Mesodermal cell (in vitro differentiated cells): ENCODE data around the gene CBX3. TPM values are rescaled to one million over a fixed set of nuclear protein-coding genes. Genes with fewer than 3 reads are reported as not detected.
"Not testable (repeated sequence)": the region's sequence is repeated elsewhere in the genome, so short reads cannot be mapped to it uniquely, and the experiment has no call there.

Experiments used
- H3K27ac ChIP-seq: 2 replicates; pipeline ENCODE4 v1.7.0; 2013; ENCODE audit warnings: mild to moderate bottlenecking, low read depth, low read length, moderate library complexity; ENCODE audit not compliant: severe bottlenecking
- H3K36me3 ChIP-seq: 2 replicates; pipeline ENCODE4 v1.7.1; 2013; ENCODE audit warnings: mild to moderate bottlenecking, low read length, moderate library complexity; ENCODE audit not compliant: control insufficient read depth, insufficient read depth
- H3K4me1 ChIP-seq: one replicate; pipeline ENCODE4 v1.7.1; 2013; ENCODE audit warnings: mild to moderate bottlenecking, low read length; ENCODE audit not compliant: insufficient read depth, control insufficient read depth, poor library complexity, severe bottlenecking
- H3K4me3 ChIP-seq: 2 replicates; pipeline ENCODE4 v1.7.0; 2013; ENCODE audit warnings: low read length, control low read depth, mild to moderate bottlenecking; ENCODE audit not compliant: insufficient read depth, poor library complexity, severe bottlenecking; ENCODE audit errors: extremely low read depth
- H3K9me3 ChIP-seq: 2 replicates; pipeline ENCODE4 v1.7.1; 2013; ENCODE audit warnings: mild to moderate bottlenecking, low read length, moderate library complexity; ENCODE audit not compliant: control insufficient read depth
- WGBS, 2 experiments: methylation state at CpG; one replicate each; pipeline ENCODE4 v1.1.5; 2013; ENCODE audit warnings: missing lambda C conversion rate in 2 of 2; ENCODE audit not compliant: insufficient coverage in 2 of 2; 5-methylcytosine and 5-hydroxymethylcytosine counted together
- polyA plus RNA-seq, 2 experiments: library from polyadenylated mRNA; stranded (reverse); fragments of 50-300 nt; gene quantifications; one replicate each; pipeline ENCODE4 v1.2.3, GENCODE V29; 2013

Gene CBX3
- 210 TPM for polyA plus RNA-seq (2013, experiment 1 of 2)
- 263 TPM for polyA plus RNA-seq (2013, experiment 2 of 2)

GRCh38 chr7:26201247-26202018, at the start of gene CBX3:
Gene CBX3, plus strand, starts transcription at chr7:26201745. Its CDS starts 1,254 bp downstream, at chr7:26202999.
- peak within 1 kb of the TSS; percentile 99 for H3K27ac ChIP-seq
- peaks cover 10% of the 10 kb centered on the region for H3K4me1 ChIP-seq
- H3K36me3 ChIP-seq, result peaks cover 45% of the 10 kb centered on the region
- peak within 1 kb of the TSS; percentile 93 for H3K4me3 ChIP-seq
- H3K9me3 ChIP-seq, result no peaks in the 10 kb centered on the region
- WGBS, 2 experiments, result 0 to 4% methylated on average over 30 to 33 of the region's 86 CpGs

GRCh38 chr7:26151953-26152781, 49.4 kb upstream of the CBX3 start, which contains the start of gene NFE2L3:
Gene NFE2L3, plus strand, starts transcription at chr7:26152198. Its CDS starts 301 bp downstream, at chr7:26152499.
- WGBS, 2 experiments, result 1% methylated on average over 79 to 90 of the region's 95 CpGs
- Histone ChIP-seq H3K27ac (no peak within 1 kb of the TSS), H3K4me1 (peaks cover 28% of the 10 kb centered on the region), H3K9me3 (no peaks in the 10 kb centered on the region), H3K4me3 (peak within 1 kb of the TSS; percentile 54), H3K36me3 (no peaks in the 10 kb centered on the region)

- not testable (repeated sequence) for H3K36me3 ChIP-seq, H3K9me3 ChIP-seq, H3K27ac ChIP-seq
- Histone ChIP-seq H3K4me3 (peak overlapping the region; percentile 54), H3K4me1 (peaks cover 30% of the 10 kb centered on the region)
- 0 to 7% methylated on average over 21 to 24 of the region's 54 CpGs for WGBS, 2 experiments
Measured at GRCh38 chr7:26152782-26153240, 48.7 kb upstream of the CBX3 start.

- H3K9me3 ChIP-seq, result no peaks in the 10 kb centered on the region
- H3K4me1 ChIP-seq, result peaks cover 30% of the 10 kb centered on the region
- 5 to 11% methylated on average over 17 to 18 of the region's 18 CpGs for WGBS, 2 experiments
- no peak overlapping the region for H3K27ac ChIP-seq
- peak overlapping the region; percentile 54 for H3K4me3 ChIP-seq
- no peaks in the 10 kb centered on the region for H3K36me3 ChIP-seq
Measured at GRCh38 chr7:26153241-26153822, 48.2 kb upstream of the CBX3 start.

- H3K9me3 ChIP-seq, result no peaks in the 10 kb centered on the region
- H3K36me3 ChIP-seq, result no peaks in the 10 kb centered on the region
- peak overlapping the region; percentile 54 for H3K4me3 ChIP-seq
- 53 to 64% methylated on average over 11 to 13 of the region's 15 CpGs for WGBS, 2 experiments
- no peak overlapping the region for H3K27ac ChIP-seq
- H3K4me1 ChIP-seq, result peaks cover 38% of the 10 kb centered on the region
Measured at GRCh38 chr7:26153823-26154783, 47.4 kb upstream of the CBX3 start.

GRCh38 chr7:26155531-26156375, 45.8 kb upstream of the CBX3 start:
- H3K36me3 ChIP-seq, result no peaks in the 10 kb centered on the region
- no peak overlapping the region for H3K4me3 ChIP-seq
- 75 to 89% methylated on average over 2 to 3 of the region's 8 CpGs for WGBS, 2 experiments
- no peaks in the 10 kb centered on the region for H3K9me3 ChIP-seq
- H3K4me1 ChIP-seq, result peaks cover 47% of the 10 kb centered on the region
- H3K27ac ChIP-seq, result peak overlapping the region; percentile 92

- H3K4me1 ChIP-seq, result peaks cover 47% of the 10 kb centered on the region
- WGBS, 2 experiments, result 87 to 94% methylated on average over 13 to 16 of the region's 20 CpGs
- H3K9me3 ChIP-seq, result no peaks in the 10 kb centered on the region
- H3K27ac ChIP-seq, result peak overlapping the region; percentile 92
- no peak overlapping the region for H3K4me3 ChIP-seq
- no peaks in the 10 kb centered on the region for H3K36me3 ChIP-seq
Measured at GRCh38 chr7:26156451-26157420, 44.8 kb upstream of the CBX3 start.

- Histone ChIP-seq H3K27ac (no peak overlapping the region), H3K4me1 (peaks cover 47% of the 10 kb centered on the region), H3K9me3 (no peaks in the 10 kb centered on the region), H3K4me3 (no peak overlapping the region), H3K36me3 (no peaks in the 10 kb centered on the region)
- 97 to 100% methylated on average over 1 to 4 of the region's 4 CpGs for WGBS, 2 experiments
Measured at GRCh38 chr7:26157520-26158105, 43.9 kb upstream of the CBX3 start.
